CD4-positive, alpha-beta T cell treated with Interleukin-21 for 1 hour (primary cell): ENCODE measurements around the gene ZAR1L.

Source experiments
- DNase-seq: peaks from one replicate; pipeline ENCODE4 v3.0.0-alpha.2; 2020

Gene ZAR1L

GRCh38 chr13:32254916-32255723 lies 60.0 kb downstream of the ZAR1L start:
- no peak for DNase-seq

- DNase-seq, result no peak
Observed at GRCh38 chr13:32254416-32254815, 60.7 kb downstream of the ZAR1L start.

GRCh38 chr13:32253911-32254399 lies 61.2 kb downstream of the ZAR1L start:
- no peak for DNase-seq
